ENCODE data around the gene SOX12. TPM values are rescaled to one million over a fixed set of nuclear protein-coding genes. Genes with fewer than 3 reads are reported as not detected.

The SOX12 gene
- polyA plus RNA-seq, 3 donors, result 0.03 to 0.51 (median 0.12) TPM

GRCh38 chr20:300345-300990 is 24.9 kb upstream of the SOX12 start:
- Histone ChIP-seq H3K36me3 (replicated peaks in 1 of 2; ENCODE audit: control insufficient read depth in 1 of 2, insufficient read depth in 2 of 2, low read length in 2 of 2) (peaks cover 0 to 5% of the 10 kb centered on the region in 2 donors), H3K4me2 (replicated peaks; ENCODE audit: extremely low read depth, low read length, poor library complexity, severe bottlenecking) (peak overlapping the region; percentile 93), H3K27me3 (ENCODE audit: control insufficient read depth in 2 of 2, insufficient read depth in 2 of 2, low read length in 2 of 2) (no peaks in the 10 kb centered on the region), H3K4me3 (replicated peaks in 1 of 3; ENCODE audit: low read depth in 2 of 3, low read length in 3 of 3) (peak overlapping the region in 1 of 3 experiments; percentile 92), H2AFZ (ENCODE audit: insufficient read depth, low read depth, low read length, poor library complexity, severe bottlenecking) (no peak overlapping the region), H4K20me1 (ENCODE audit: insufficient read depth, low read length) (peaks cover 35% of the 10 kb centered on the region), H3K27ac (ENCODE audit: low read depth in 1 of 2, low read length in 2 of 2) (no peak overlapping the region), H3K4me1 (ENCODE audit: control insufficient read depth in 1 of 2, insufficient read depth in 2 of 2, low read length in 2 of 2) (peaks cover 41 to 55% of the 10 kb centered on the region in 2 donors), H3K9me3 (replicated peaks in 1 of 2; ENCODE audit: control insufficient read depth in 1 of 2, insufficient read depth in 1 of 2, low read length in 2 of 2) (no peaks in the 10 kb centered on the region), H3K9ac (ENCODE audit: insufficient read depth, low read length, poor library complexity, severe bottlenecking) (no peak overlapping the region), H3K79me2 (ENCODE audit: insufficient read depth, low read length) (peaks cover 47% of the 10 kb centered on the region)
- H3K27me3 Mint-ChIP-seq (ENCODE audit: low read depth in 3 of 3), result peaks cover 0 to 1% (median 0%) of the 10 kb centered on the region in 3 donors
- 37% methylated on average over 3 of the region's 10 CpGs for WGBS (ENCODE audit: insufficient coverage)
- peak overlapping the region; percentile 28 to 36 for H3K4me3 Mint-ChIP-seq
- no peak for TF ChIP-seq CTCF (IDR thresholded peaks at IDR 0.05)
- H3K4me1 Mint-ChIP-seq, result peaks cover 48% of the 10 kb centered on the region
- H3K36me3 Mint-ChIP-seq, result peaks cover 16 to 21% of the 10 kb centered on the region in 2 donors
- peak in 2 of 3 donors; percentile 17 to 26 for DNase-seq
- H3K9me3 Mint-ChIP-seq, result no peaks in the 10 kb centered on the region
- intact Hi-C loops (cut with micrococcal nuclease), result no loop called here
- peak overlapping the region in 4 of 7 donors; percentile 55 to 81 (median 70) for H3K27ac Mint-ChIP-seq

GRCh38 chr20:301886-302848 is 23.2 kb upstream of the SOX12 start:
- Mint-ChIP-seq H3K4me1 (peaks cover 33% of the 10 kb centered on the region), H3K27ac (peak overlapping the region in 2 of 7 donors; percentile 3), H3K4me3 (no peak overlapping the region), H3K27me3 (ENCODE audit: low read depth in 3 of 3) (peaks cover 0 to 3% (median 1%) of the 10 kb centered on the region in 3 donors), H3K36me3 (peaks cover 16 to 21% of the 10 kb centered on the region in 2 donors), H3K9me3 (no peaks in the 10 kb centered on the region)
- no peak overlapping the region for H3K4me3 ChIP-seq (replicated peaks in 1 of 3; ENCODE audit: low read depth in 2 of 3, low read length in 3 of 3)
- H3K27me3 ChIP-seq (ENCODE audit: control insufficient read depth in 2 of 2, insufficient read depth in 2 of 2, low read length in 2 of 2), result no peaks in the 10 kb centered on the region
- no peak for TF ChIP-seq CTCF (IDR thresholded peaks at IDR 0.05)
- H3K27ac ChIP-seq (ENCODE audit: low read depth in 1 of 2, low read length in 2 of 2), result no peak overlapping the region
- peaks cover 0 to 5% of the 10 kb centered on the region in 2 donors for H3K36me3 ChIP-seq (replicated peaks in 1 of 2; ENCODE audit: control insufficient read depth in 1 of 2, insufficient read depth in 2 of 2, low read length in 2 of 2)
- H3K9me3 ChIP-seq (replicated peaks in 1 of 2; ENCODE audit: control insufficient read depth in 1 of 2, insufficient read depth in 1 of 2, low read length in 2 of 2), result no peaks in the 10 kb centered on the region
- H3K4me1 ChIP-seq (ENCODE audit: control insufficient read depth in 1 of 2, insufficient read depth in 2 of 2, low read length in 2 of 2), result peaks cover 30 to 39% of the 10 kb centered on the region in 2 donors
- peaks cover 33% of the 10 kb centered on the region for H3K79me2 ChIP-seq (ENCODE audit: insufficient read depth, low read length)
- H2AFZ ChIP-seq (ENCODE audit: insufficient read depth, low read depth, low read length, poor library complexity, severe bottlenecking), result no peak overlapping the region
- DNase-seq, result no peak
- 96% methylated on average over 10 of the region's 13 CpGs for WGBS (ENCODE audit: insufficient coverage)
- intact Hi-C loops (cut with micrococcal nuclease), result no loop called here
- no peak overlapping the region for H3K9ac ChIP-seq (ENCODE audit: insufficient read depth, low read length, poor library complexity, severe bottlenecking)
- H4K20me1 ChIP-seq (ENCODE audit: insufficient read depth, low read length), result peaks cover 35% of the 10 kb centered on the region
- no peak overlapping the region for H3K4me2 ChIP-seq (replicated peaks; ENCODE audit: extremely low read depth, low read length, poor library complexity, severe bottlenecking)
